Subcutaneous abdominal adipose tissue (tissue), 5 donors: ENCODE data around the gene CHRNE.

Source experiments
- H3K27ac ChIP-seq: one replicate; pipeline ENCODE4 v1.7.0; 2013; ENCODE audit warnings: low read depth, mild to moderate bottlenecking, inconsistent platforms, low read length, moderate library complexity
- H3K27me3 ChIP-seq, 5 donors: one replicate each; pipeline ENCODE4 v1.7.0; 2013; ENCODE audit warnings: low read length in 5 of 5, inconsistent platforms in 1 of 5; ENCODE audit not compliant: control insufficient read depth in 5 of 5, insufficient read depth in 4 of 5
- H3K36me3 ChIP-seq, 5 donors: one replicate each; pipeline ENCODE4 v1.7.0; 2013; ENCODE audit warnings: low read length in 5 of 5; ENCODE audit not compliant: control insufficient read depth in 5 of 5, insufficient read depth in 5 of 5
- H3K4me1 ChIP-seq, 5 donors: one replicate each; pipeline ENCODE4 v1.7.0; 2013; ENCODE audit warnings: low read length in 5 of 5, mild to moderate bottlenecking in 3 of 5, moderate library complexity in 1 of 5; ENCODE audit not compliant: control insufficient read depth in 5 of 5, insufficient read depth in 5 of 5
- H3K4me3 ChIP-seq, 5 donors: one replicate each; pipeline ENCODE4 v1.7.0; 2013; ENCODE audit warnings: low read length in 5 of 5, low read depth in 1 of 5
- H3K9ac ChIP-seq, 5 donors: one replicate each; pipeline ENCODE4 v1.7.0; 2013; ENCODE audit warnings: low read length in 5 of 5, mild to moderate bottlenecking in 4 of 5, moderate library complexity in 3 of 5
- H3K9me3 ChIP-seq, 5 donors: one replicate each; pipeline ENCODE4 v1.7.0; 2013; ENCODE audit warnings: low read length in 5 of 5; ENCODE audit not compliant: control insufficient read depth in 5 of 5
- donor health status: healthy.
- donor health status: healthy.
- donor health status: healthy.
- donor health status: healthy.
- donor health status: healthy.

CHRNE gene

GRCh38 chr17:4939796-4940554, 37.1 kb upstream of the CHRNE start, which contains the start of the genes RNF167 and SLC25A11:
Gene RNF167, plus strand, starts transcription at chr17:4940268. Its CDS starts 642 bp downstream, at chr17:4940910.
Gene SLC25A11, minus strand, starts transcription at chr17:4940046. Its CDS starts 136 bp downstream, at chr17:4939910.
- no peaks in the 10 kb centered on the region for H3K27me3 ChIP-seq
- peak within 1 kb of the TSS; percentile 93 for H3K27ac ChIP-seq
- peak within 1 kb of the TSS; percentile 81 to 98 (median 97) for H3K9ac ChIP-seq
- H3K4me1 ChIP-seq: peaks cover 11 to 51% (median 38%) of the 10 kb centered on the region in 5 donors
- peak within 1 kb of the TSS; percentile 89 to 91 (median 90) for H3K4me3 ChIP-seq
- peaks cover 0 to 60% (median 56%) of the 10 kb centered on the region in 5 donors for H3K36me3 ChIP-seq
- H3K9me3 ChIP-seq: no peaks in the 10 kb centered on the region

GRCh38 chr17:4939546-4939795, 36.6 kb upstream of the CHRNE start:
- Histone ChIP-seq H3K9me3 (no peaks in the 10 kb centered on the region), H3K4me3 (peak overlapping the region; percentile 89 to 91 (median 90)), H3K27me3 (no peaks in the 10 kb centered on the region), H3K9ac (peak overlapping the region; percentile 73 to 98 (median 89)), H3K4me1 (peaks cover 11 to 49% (median 36%) of the 10 kb centered on the region in 5 donors), H3K27ac (peak overlapping the region; percentile 93), H3K36me3 (peaks cover 0 to 55% (median 51%) of the 10 kb centered on the region in 5 donors)

GRCh38 chr17:4938688-4939545, 36.0 kb upstream of the CHRNE start:
- Histone ChIP-seq H3K36me3 (peaks cover 0 to 50% (median 46%) of the 10 kb centered on the region in 5 donors), H3K4me3 (peak overlapping the region; percentile 89 to 91 (median 90)), H3K4me1 (peaks cover 11 to 52% (median 38%) of the 10 kb centered on the region in 5 donors), H3K27ac (peak overlapping the region; percentile 93), H3K9me3 (no peaks in the 10 kb centered on the region), H3K9ac (peak overlapping the region; percentile 73 to 98 (median 89)), H3K27me3 (no peaks in the 10 kb centered on the region)

DNA sequence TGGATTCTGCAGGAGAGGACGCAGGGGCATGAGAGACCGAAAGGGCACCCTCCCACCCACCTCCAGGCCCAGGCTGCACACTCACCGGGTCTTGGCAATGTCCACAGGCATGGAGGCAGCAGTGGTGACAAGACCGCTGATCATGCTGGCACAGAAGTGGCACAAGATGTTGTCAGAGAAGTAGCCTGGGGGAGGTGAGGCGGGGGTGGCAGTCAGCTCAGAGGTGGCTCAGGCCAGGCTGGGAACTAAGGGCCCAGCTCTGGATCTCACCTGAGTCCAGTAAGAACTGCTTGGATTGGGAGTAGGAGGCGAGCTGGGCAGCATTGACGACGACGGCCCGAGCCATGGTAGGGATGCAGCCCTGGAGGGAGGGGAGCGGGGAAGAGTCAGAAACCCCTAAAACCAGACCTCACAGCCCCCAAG, 35.2 kb upstream of the CHRNE start:
- Histone ChIP-seq H3K4me3 (no peak overlapping the region), H3K27ac (no peak overlapping the region), H3K36me3 (peaks cover 0 to 43% (median 39%) of the 10 kb centered on the region in 5 donors), H3K27me3 (no peaks in the 10 kb centered on the region), H3K9me3 (no peaks in the 10 kb centered on the region), H3K9ac (peak overlapping the region in 2 of 5 donors; percentile 89 to 91), H3K4me1 (peaks cover 11 to 47% (median 39%) of the 10 kb centered on the region in 5 donors)

DNA sequence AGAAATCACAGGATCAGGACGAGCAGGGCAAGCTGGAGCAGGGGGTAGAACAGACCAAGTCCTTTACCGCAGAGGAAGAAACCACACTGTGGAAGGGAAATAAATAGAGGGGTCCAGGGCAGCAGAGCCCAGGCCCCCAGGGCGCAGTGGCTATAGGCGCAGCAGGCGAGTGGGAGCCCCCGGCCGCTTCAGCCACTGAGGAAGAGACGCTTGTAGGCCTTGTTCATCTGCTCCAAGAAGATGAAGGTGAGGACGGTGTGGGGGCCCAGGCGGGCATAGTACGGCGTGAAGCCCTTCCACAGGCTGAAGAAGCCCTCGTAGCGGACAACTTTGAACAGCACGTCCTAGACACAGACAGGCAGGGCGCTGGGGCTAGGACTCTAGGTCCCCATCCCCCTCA, 34.7 kb upstream of the CHRNE start:
- Histone ChIP-seq H3K4me3 (no peak overlapping the region), H3K36me3 (peaks cover 0 to 38% (median 33%) of the 10 kb centered on the region in 5 donors), H3K27ac (no peak overlapping the region), H3K9ac (peak overlapping the region in 1 of 5 donors; percentile 91), H3K27me3 (no peaks in the 10 kb centered on the region), H3K9me3 (no peaks in the 10 kb centered on the region), H3K4me1 (peaks cover 11 to 43% (median 39%) of the 10 kb centered on the region in 5 donors)

GRCh38 chr17:4936436-4936835, 33.5 kb upstream of the CHRNE start:
- Histone ChIP-seq H3K36me3 (peaks cover 0 to 31% (median 26%) of the 10 kb centered on the region in 5 donors), H3K9ac (no peak overlapping the region), H3K4me1 (peaks cover 11 to 39% (median 36%) of the 10 kb centered on the region in 5 donors), H3K4me3 (no peak overlapping the region), H3K27me3 (no peaks in the 10 kb centered on the region), H3K27ac (no peak overlapping the region), H3K9me3 (no peaks in the 10 kb centered on the region)

DNA sequence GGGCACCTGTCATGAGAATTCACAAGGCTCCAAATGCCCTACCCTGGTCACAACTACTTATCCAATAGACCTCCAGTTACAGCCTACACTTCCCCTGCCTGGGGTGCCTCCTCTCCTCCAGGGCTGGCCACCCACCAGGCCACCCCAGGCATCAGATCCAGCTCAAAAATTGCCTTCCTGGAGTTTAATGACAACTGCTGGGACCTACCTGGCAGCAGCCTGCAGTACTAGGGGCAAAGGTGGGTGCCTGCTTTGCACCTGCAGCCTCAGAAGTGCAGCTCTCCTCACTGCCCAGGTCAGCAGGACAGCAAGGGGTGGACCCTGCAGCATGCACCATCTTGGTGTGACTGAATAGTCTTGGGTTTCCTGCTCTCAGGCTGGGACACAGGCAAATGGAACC, 32.8 kb upstream of the CHRNE start:
- Histone ChIP-seq H3K9ac (no peak overlapping the region), H3K4me3 (no peak overlapping the region), H3K4me1 (peaks cover 11 to 32% (median 28%) of the 10 kb centered on the region in 5 donors), H3K36me3 (peaks cover 0 to 31% (median 26%) of the 10 kb centered on the region in 5 donors), H3K27me3 (no peaks in the 10 kb centered on the region), H3K27ac (no peak overlapping the region), H3K9me3 (no peaks in the 10 kb centered on the region)

- Histone ChIP-seq H3K27me3 (no peaks in the 10 kb centered on the region), H3K9me3 (no peaks in the 10 kb centered on the region), H3K27ac (no peak overlapping the region), H3K9ac (peak overlapping the region in 2 of 5 donors; percentile 41 to 43), H3K4me3 (peak overlapping the region in 1 of 5 donors; percentile 30), H3K36me3 (peaks cover 0 to 31% (median 26%) of the 10 kb centered on the region in 5 donors), H3K4me1 (peaks cover 5 to 26% (median 22%) of the 10 kb centered on the region in 5 donors)
These were observed 31.5 kb upstream of the CHRNE start for GRCh38 chr17:4934173-4934979.

GRCh38 chr17:4933646-4934045, 30.7 kb upstream of the CHRNE start:
- H3K9me3 ChIP-seq: no peaks in the 10 kb centered on the region
- peaks cover 0 to 21% (median 14%) of the 10 kb centered on the region in 5 donors for H3K4me1 ChIP-seq
- peak overlapping the region in 1 of 5 donors; percentile 43 for H3K9ac ChIP-seq
- no peak overlapping the region for H3K27ac ChIP-seq
- H3K4me3 ChIP-seq: peak overlapping the region in 1 of 5 donors; percentile 30
- peaks cover 0 to 30% (median 26%) of the 10 kb centered on the region in 5 donors for H3K36me3 ChIP-seq
- no peaks in the 10 kb centered on the region for H3K27me3 ChIP-seq
